LNCAP (cell line): ENCODE results near the gene SLC4A3.

Experiments used
- CTCF ChIP-seq: fragments of 450-650 bp; IDR thresholded peaks from 2 replicates; pipeline ENCODE4 v1.5.1; 2017; ENCODE audit warnings: mild to moderate bottlenecking

SLC4A3 gene

GRCh38 chr2:219615036-219615435, 12.4 kb upstream of the SLC4A3 start:
- TF ChIP-seq CTCF: no peak

- no peak for TF ChIP-seq CTCF
Measured at GRCh38 chr2:219615894-219616293, 11.5 kb upstream of the SLC4A3 start.

GRCh38 chr2:219616550-219616949, 10.9 kb upstream of the SLC4A3 start:
- no peak for TF ChIP-seq CTCF

GRCh38 chr2:219618733-219619122, 8.7 kb upstream of the SLC4A3 start:
- TF ChIP-seq CTCF: no peak

- no peak for TF ChIP-seq CTCF
Measured at GRCh38 chr2:219619235-219619634, 8.2 kb upstream of the SLC4A3 start.

GRCh38 chr2:219620546-219620945, 6.9 kb upstream of the SLC4A3 start:
- no peak for TF ChIP-seq CTCF

GRCh38 chr2:219621935-219622334, 5.5 kb upstream of the SLC4A3 start:
- TF ChIP-seq CTCF: no peak

- TF ChIP-seq CTCF: no peak
Measured at GRCh38 chr2:219622472-219622871, 5.0 kb upstream of the SLC4A3 start.
